HG03439 (cell line): ENCODE results near the gene KCNJ16.

Source experiments
- ATAC-seq: cut with Tn5 transposase; IDR thresholded peaks from one replicate; pipeline ENCODE4 v1.9.1; 2021; ENCODE audit warnings: mild to moderate bottlenecking, moderate library complexity; ENCODE audit not compliant: unreplicated experiment

Gene KCNJ16

GRCh38 chr17:70095455-70095854, 20.4 kb downstream of the KCNJ16 start:
- ATAC-seq, result no peak

GRCh38 chr17:70096861-70097260, 21.8 kb downstream of the KCNJ16 start:
- no peak for ATAC-seq

- ATAC-seq, result no peak
Measured at GRCh38 chr17:70098030-70098429, 23.0 kb downstream of the KCNJ16 start.

GRCh38 chr17:70099294-70099693, 24.3 kb downstream of the KCNJ16 start:
- no peak for ATAC-seq

DNA sequence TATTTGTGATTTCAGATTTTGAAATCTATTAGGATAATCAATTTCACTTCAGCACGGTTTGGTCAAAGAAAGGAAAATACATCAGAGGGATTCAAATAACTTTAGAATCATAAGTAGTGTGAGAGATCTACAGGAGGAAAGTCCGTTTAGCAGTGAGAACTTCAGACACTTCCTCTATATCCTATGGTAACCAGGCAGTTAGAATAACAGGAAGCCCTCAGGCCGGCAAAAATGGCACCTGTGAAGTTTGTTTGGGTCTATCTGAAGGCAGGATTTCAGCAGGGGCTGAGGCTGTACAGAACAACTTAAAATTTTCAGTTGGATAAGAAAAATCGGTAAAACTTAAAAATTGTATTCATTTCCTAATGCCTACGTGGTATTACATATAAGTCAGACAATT, 24.9 kb downstream of the KCNJ16 start:
- no peak for ATAC-seq

GRCh38 chr17:70100983-70101382, 26.0 kb downstream of the KCNJ16 start:
- no peak for ATAC-seq

DNA sequence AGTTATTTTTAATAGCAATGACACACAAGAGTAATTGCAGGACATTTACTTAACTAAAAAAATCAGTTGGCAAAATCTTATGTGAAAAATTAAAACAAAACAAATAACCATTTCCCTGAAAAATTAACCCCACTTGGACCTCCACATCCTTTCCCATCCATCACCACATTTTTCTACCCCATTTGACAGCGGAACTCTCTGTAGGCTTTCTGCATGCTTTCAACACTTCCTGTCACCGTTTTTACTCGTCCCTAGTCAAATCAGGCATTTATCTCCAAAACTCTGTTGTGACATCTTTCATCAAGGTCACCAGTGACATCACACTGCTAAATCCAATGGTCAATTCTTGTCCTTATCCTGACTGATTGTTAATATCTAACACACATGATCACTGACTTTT, 27.5 kb downstream of the KCNJ16 start:
- ATAC-seq, result no peak

DNA sequence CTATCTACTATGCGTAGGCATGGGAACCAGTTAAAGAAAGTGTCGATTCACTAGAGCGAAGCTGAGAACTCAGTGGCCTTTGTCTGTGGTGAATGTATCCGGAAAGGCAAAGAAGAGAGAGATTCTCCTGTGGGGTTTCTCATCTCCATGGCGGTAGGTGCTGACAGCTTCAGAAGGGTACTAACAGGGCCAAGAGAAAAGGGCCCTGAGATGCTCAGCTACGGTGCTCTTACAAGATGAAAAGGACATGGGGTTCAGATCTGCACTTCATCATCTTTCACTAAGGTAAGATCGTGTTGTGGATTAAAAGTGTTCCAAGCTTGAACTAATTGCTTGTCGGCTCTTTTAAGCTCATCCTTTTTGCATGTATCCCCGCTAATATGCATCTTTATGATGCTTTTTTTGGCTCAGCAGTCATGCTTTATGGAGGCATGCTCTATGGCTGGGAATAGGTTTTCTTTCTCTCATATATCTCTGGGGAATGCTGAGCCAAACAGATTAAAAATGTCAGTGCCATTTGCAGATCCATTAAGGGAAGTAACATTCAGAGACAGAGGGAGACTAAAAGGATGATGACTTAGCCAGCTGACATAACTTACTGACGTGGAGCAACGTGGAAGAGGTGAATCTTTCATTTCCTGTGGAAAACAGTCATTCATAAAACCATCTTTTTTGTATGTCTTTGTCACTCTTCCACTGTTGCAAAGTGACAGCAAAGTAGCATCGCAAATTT, 29.9 kb downstream of the KCNJ16 start:
- ATAC-seq, result no peak

GRCh38 chr17:70105641-70106040, 30.6 kb downstream of the KCNJ16 start:
- no peak for ATAC-seq

GRCh38 chr17:70106551-70106950, 31.5 kb downstream of the KCNJ16 start:
- no peak for ATAC-seq

DNA sequence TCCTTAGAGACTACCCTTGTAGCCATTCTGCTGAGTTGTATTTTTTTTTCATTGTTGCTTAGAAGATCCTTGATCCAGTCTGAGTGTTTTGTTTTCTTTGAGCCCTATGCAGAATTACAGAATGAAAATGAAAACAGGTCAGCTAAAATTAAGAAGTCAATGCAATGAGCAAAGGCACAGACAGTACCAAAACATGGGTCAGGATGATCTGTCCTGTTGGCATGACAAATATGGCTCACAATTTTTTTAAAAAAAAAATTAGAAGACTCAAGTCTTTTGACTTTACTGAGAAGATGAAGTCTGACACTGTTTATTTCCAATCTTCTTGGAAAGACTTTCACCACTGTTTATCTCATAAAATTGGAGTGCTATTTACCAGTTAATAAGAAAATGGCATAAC, 32.4 kb downstream of the KCNJ16 start:
- ATAC-seq, result no peak

DNA sequence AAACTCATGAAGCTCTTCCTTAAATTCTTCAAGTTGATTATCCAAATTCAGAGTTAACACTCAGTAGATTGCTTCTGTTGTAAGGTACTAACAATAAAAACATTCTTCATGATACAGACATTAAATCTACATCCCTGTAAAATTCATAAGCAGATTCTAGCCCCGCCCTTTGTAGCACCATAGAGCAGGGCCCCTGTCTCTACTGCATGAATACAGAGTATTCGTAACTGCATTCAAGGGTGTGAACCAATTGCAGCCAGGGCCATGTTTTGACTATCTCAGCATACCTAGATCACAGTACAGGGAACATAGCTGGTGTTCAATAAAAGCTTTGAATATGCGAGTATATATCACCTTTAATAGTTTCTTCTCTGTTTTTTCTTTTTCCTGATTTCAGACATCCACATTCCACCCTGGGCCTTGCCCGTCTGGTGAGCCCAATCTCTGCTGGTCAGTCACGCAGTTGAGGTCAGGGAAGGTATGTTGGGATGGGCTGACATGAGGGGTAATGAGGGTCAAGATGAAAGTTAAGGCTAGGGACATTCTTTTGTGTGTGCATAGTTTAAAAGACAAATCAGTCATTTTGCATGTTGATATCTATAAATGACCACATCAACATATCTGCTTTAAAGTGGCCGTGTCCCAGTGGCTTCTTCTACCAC, 33.0 kb downstream of the KCNJ16 start:
- no peak for ATAC-seq

- ATAC-seq, result no peak
Measured at GRCh38 chr17:70109497-70109896, 34.5 kb downstream of the KCNJ16 start.

DNA sequence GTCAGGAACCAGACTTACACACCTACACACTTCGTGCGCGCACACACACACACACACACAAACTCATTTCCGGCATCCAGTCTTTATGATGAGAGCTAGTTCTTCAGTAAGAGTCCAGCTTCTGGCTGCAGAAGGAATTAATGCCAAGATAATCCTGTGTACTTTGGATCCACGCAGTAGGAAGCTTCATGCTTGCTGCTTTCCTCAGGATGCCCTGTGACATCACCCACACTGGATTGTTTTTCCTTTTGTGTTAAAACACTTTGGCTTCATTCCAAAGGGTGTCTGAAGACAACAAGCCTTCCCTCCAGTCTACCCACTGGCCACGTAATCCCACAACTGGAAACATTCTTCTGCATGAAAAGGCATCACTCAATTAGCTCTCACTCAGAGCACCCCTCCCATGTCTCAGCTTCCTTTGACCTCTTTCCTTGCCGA, 35.4 kb downstream of the KCNJ16 start:
- ATAC-seq, result no peak

GRCh38 chr17:70111201-70111600, 36.2 kb downstream of the KCNJ16 start:
- ATAC-seq, result no peak

- no peak for ATAC-seq
Measured at GRCh38 chr17:70114405-70114804, 39.4 kb downstream of the KCNJ16 start.

DNA sequence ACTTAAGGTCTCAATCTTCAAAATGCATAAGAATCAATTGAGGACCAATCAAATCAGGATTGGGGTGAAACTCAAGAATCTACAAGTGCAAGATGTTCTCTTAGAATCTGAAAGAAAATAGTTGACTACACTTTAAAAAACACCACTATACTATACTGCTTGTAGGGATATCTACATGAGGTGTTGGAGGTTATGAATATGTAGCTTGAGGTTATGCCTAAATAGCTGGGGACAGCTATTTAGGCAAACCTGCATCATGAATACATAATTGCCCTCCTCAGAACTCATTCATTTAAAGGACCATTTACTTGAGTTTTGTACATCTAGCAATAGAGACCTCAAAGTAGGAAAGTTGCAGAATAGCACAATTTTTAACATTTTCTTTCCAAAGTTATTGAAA, 40.1 kb downstream of the KCNJ16 start:
- ATAC-seq, result no peak

- no peak for ATAC-seq
Measured at GRCh38 chr17:70116919-70117318, 41.9 kb downstream of the KCNJ16 start.

DNA sequence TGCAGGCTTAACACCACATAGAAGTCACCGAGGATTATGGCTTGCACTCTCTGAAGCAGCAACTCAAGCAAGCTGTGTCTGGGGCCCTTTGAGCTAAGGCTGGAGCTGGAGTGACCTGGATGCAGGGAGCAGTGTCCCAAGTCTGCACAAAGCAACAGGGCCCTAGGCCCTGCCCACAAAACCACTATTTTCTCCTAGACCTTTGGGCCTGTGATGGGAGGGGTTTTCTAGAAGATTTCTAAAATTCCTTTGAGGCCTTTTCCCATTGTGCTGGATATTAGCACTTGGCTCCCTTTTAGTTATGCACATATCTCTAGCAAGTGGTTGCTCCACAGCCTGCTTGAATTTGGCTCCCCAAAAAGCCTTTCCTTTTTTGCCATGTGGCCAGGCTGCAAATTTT, 44.5 kb downstream of the KCNJ16 start:
- ATAC-seq, result no peak

GRCh38 chr17:70119983-70120382, 45.0 kb downstream of the KCNJ16 start:
- ATAC-seq, result no peak

DNA sequence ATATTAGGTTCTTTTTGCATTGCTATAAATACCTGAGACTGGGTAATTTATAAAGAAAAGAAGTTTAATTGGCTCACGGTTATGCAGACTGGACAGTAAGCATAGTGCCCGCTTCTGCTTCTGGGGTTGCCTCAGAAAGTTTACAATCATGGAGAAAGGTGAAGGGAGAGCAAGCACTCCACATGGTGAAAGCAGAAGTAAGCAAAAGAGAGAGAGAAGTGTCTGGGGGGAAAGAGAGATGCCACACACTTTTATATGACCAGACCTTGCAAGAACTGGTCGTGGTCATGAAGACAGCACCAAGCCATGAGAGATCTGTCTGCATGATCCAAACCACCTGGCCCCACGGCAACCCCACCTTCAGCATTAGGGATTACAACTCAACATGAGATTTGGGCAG, 45.4 kb downstream of the KCNJ16 start:
- no peak for ATAC-seq

- no peak for ATAC-seq
Measured at GRCh38 chr17:70121126-70121525, 46.1 kb downstream of the KCNJ16 start.

DNA sequence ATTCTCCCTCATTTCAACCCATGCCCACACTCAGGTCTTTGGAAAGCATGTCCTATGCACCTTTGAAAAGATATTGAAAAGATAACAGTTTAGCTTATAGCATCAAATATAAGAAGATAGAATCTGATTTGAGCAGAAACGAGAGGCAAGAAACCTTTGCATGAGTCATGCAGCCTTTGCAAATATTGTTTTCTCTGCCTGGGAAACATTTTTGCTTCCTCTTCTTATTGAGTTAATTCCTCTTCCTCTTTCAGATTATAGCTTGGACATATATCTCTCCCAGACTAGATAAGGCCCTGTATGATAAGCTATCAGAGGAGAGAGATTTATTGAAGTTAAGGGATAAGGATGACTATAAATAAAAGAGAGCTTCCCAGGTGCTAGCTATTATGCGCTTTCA, 48.2 kb downstream of the KCNJ16 start:
- ATAC-seq, result no peak
